ENCODE data around the gene ABHD1. TPM values are rescaled to one million over a fixed set of nuclear protein-coding genes. Genes with fewer than 3 reads are reported as not detected.
"Not testable (repeated sequence)": the region's sequence is repeated elsewhere in the genome, so short reads cannot be mapped to it uniquely, and the experiment has no call there.

ABHD1 gene
- total RNA-seq, 2 donors from 2014 or later = 4.1 to 7.0 TPM

DNA sequence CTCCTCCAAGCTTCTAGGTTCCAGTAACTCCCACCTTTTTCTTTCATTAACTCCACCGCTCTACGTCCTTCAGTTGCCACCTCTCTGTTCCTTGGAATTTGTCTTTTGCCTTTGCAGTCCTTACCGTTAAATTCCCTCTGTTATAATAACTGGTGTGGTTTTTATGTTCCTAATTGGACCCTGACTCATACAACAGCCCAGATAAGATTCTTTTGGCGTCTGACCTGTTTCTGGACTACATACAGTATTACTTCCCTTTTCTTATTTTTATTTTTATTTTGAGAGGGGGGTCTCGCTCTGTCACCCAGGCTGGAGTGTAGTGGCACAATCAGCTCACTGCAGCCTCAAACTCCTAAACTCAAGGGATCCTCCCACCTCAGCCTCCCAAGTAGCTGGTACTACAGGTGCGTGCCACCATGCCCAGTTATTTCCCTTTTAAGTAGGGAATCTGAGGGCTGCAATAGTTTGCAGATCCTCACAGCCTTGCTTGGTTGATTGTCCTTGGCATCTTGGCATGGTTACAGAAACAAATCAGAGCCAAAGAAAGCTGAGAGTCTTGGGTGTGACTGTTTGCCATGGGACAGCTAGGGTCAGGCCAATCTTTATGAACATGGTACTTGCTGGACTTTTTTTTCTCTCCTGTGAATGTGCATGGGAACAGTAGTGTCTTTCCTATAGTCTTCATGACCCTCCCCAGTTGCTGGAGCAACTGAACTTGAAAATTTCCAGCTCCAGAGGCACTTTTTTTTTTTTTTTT lies 47.1 kb downstream of the ABHD1 start:
- H3K27me3 ChIP-seq (replicated peaks; ENCODE audit: insufficient read depth) = no peaks in the 10 kb centered on the region
- H3K27ac ChIP-seq = no peak overlapping the region
- intact Hi-C loops (cut with DNase I) = no loop called here
- H3K4me3 ChIP-seq = no peak overlapping the region
- H3K36me3 ChIP-seq = no peaks in the 10 kb centered on the region
- TF ChIP-seq POLR2A (IDR thresholded peaks at IDR 0.05) (no peak), POLR2AphosphoS5 (IDR thresholded peaks at IDR 0.05) (no peak)
- TF ChIP-seq, protein P1, sequence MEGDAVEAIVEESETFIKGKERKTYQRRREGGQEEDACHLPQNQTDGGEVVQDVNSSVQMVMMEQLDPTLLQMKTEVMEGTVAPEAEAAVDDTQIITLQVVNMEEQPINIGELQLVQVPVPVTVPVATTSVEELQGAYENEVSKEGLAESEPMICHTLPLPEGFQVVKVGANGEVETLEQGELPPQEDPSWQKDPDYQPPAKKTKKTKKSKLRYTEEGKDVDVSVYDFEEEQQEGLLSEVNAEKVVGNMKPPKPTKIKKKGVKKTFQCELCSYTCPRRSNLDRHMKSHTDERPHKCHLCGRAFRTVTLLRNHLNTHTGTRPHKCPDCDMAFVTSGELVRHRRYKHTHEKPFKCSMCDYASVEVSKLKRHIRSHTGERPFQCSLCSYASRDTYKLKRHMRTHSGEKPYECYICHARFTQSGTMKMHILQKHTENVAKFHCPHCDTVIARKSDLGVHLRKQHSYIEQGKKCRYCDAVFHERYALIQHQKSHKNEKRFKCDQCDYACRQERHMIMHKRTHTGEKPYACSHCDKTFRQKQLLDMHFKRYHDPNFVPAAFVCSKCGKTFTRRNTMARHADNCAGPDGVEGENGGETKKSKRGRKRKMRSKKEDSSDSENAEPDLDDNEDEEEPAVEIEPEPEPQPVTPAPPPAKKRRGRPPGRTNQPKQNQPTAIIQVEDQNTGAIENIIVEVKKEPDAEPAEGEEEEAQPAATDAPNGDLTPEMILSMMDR (IDR thresholded peaks at IDR 0.05) = no peak
- 62% methylated on average over 6 of the region's 6 CpGs for WGBS
- H3K4me1 ChIP-seq (replicated peaks) = no peaks in the 10 kb centered on the region
- DNase-seq (ENCODE audit: low spot score) = no peak
- H3K9me3 ChIP-seq = no peaks in the 10 kb centered on the region

DNA sequence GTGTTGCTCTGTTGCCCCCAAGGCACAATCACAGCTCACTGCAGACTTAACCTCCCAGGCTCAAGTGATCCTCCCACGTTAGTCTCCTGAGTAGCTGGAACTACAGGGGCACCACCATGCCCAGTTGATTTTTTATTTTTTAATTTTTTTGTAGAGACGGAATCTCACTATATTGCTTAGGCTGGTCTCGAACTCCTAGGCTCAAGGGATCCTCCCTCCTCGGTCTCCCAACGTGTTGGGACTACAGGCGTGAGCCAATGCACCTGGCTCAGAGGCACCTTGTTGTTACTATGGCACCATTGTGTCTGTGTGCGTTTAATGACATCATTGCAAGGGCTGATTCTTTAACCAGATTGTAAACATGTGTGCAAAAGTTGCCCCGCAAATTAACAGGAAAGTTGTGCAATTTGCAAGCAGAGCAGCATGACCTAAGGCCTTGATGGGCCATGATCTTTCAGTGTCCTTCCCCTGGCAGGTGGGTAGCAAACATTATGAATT lies 47.8 kb downstream of the ABHD1 start:
- Histone ChIP-seq H3K4me3 (no peak overlapping the region), H3K36me3 (no peaks in the 10 kb centered on the region), H3K4me1 (replicated peaks) (no peaks in the 10 kb centered on the region), H3K9me3 (no peaks in the 10 kb centered on the region), H3K27ac (no peak overlapping the region), H3K27me3 (replicated peaks; ENCODE audit: insufficient read depth) (no peaks in the 10 kb centered on the region)
- 54% methylated on average over 8 of the region's 8 CpGs for WGBS
- no peak for DNase-seq (ENCODE audit: low spot score)
- TF ChIP-seq POLR2AphosphoS5 (IDR thresholded peaks at IDR 0.05) (no peak), POLR2A (IDR thresholded peaks at IDR 0.05) (no peak)
- TF ChIP-seq, protein P1 (IDR thresholded peaks at IDR 0.05) = no peak
- intact Hi-C loops (cut with DNase I) = no loop called here

DNA sequence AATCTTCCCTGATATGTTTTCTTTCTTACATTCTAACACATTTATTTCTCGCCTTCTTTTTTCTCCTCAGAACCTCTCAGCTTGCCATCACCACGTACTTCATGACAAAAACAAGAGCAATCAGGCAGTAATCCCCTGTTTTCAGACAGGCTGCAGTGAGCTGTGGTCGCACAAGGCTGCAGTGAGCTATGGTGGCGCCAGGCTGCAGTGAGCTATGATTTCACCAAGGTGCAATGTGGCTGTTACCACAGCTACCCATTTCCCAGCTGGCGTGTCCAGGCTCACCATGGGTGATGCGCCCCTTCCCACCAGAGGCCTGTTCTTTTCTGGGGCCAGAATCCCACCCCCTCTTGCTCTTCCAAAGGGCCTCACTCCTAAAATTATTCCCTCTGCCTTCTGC lies 51.0 kb downstream of the ABHD1 start:
- 67% methylated on average over 6 of the region's 6 CpGs for WGBS

DNA sequence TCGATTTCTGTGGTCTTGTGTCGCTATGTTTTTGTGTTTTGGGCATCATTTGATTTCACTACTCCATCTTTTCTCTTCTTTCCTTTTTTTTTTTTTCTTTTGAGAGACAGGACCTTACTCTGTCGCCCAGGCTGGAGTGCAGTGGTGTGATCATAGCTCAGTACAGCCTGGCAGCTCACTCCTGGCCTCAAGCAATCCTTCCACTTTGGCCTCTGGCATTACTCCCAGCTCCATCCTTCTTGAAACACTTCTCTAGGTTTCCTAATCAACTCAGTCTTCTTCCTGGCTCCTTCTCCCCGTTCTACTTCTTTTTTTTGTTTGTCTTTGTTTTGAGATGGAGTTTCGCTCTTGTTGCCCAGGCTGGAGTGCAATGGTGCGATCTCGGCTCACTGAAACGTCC lies 51.7 kb downstream of the ABHD1 start:
- DNase-seq (ENCODE audit: low spot score) = no peak
- H3K9me3 ChIP-seq = no peaks in the 10 kb centered on the region

More for the DNA sequence above, 51.0 kb downstream of the ABHD1 start:
- Histone ChIP-seq H3K36me3 (no peaks in the 10 kb centered on the region), H3K27me3 (replicated peaks; ENCODE audit: insufficient read depth) (no peaks in the 10 kb centered on the region), H3K4me1 (replicated peaks) (no peaks in the 10 kb centered on the region), H3K9me3 (no peaks in the 10 kb centered on the region), H3K4me3 (no peak overlapping the region), H3K27ac (no peak overlapping the region)
- TF ChIP-seq POLR2AphosphoS5 (IDR thresholded peaks at IDR 0.05) (no peak), POLR2A (IDR thresholded peaks at IDR 0.05) (no peak)
- TF ChIP-seq, protein P1 (IDR thresholded peaks at IDR 0.05) = no peak
- intact Hi-C loops (cut with DNase I) = no loop called here
- DNase-seq (ENCODE audit: low spot score) = no peak

DNA sequence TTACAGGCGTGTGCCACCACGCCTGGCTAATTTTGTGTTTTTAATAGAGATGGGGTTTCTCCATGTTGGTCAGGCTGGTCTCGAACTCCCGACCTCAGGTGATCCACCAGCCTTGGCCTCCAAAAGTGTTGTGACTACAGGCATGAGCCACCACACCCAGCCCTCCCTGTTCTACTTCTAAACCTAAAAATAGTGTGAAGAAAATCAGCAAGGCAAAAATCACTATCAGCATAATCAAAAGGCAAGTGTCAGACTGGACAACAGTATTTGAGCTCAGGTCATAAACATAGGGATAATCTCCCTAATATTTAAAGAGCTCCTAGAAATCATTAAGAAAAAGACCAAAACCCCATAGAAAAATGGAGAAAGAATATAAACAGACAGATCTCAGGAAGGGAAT lies 52.2 kb downstream of the ABHD1 start:
- H3K4me3 ChIP-seq; H3K27ac ChIP-seq; DNase-seq (ENCODE audit: low spot score); H3K4me1 ChIP-seq (replicated peaks); intact Hi-C loops (cut with DNase I); H3K9me3 ChIP-seq; H3K27me3 ChIP-seq (replicated peaks; ENCODE audit: insufficient read depth); H3K36me3 ChIP-seq: not testable (repeated sequence)
- 95% methylated on average over 4 of the region's 4 CpGs for WGBS

More for the DNA sequence above, 51.7 kb downstream of the ABHD1 start:
- WGBS = 65% methylated on average over 8 of the region's 8 CpGs
- no peaks in the 10 kb centered on the region for H3K4me1 ChIP-seq (replicated peaks)
- no peak overlapping the region for H3K27ac ChIP-seq
- TF ChIP-seq POLR2AphosphoS5 (IDR thresholded peaks at IDR 0.05) = no peak
- no peak for TF ChIP-seq POLR2A (IDR thresholded peaks at IDR 0.05)
- TF ChIP-seq, protein P1 (IDR thresholded peaks at IDR 0.05) = no peak
- H3K27me3 ChIP-seq (replicated peaks; ENCODE audit: insufficient read depth) = no peaks in the 10 kb centered on the region
- intact Hi-C loops (cut with DNase I) = no loop called here
- H3K36me3 ChIP-seq = no peaks in the 10 kb centered on the region
- H3K4me3 ChIP-seq = no peak overlapping the region

Data from prostate gland (tissue), 2 donors.